GM18873 (cell line): ENCODE data around the gene ARSJ.
"Not testable (repeated sequence)": the region's sequence is repeated elsewhere in the genome, so short reads cannot be mapped to it uniquely, and the experiment has no call there.

Experiments
- ATAC-seq: cut with Tn5 transposase; IDR thresholded peaks from one replicate; pipeline ENCODE4 v1.9.1; 2021; ENCODE audit warnings: mild to moderate bottlenecking, moderate library complexity, moderate number of reproducible peaks; ENCODE audit not compliant: unreplicated experiment, low FRiP score

The ARSJ gene

GRCh38 chr4:113979148-113979904 is at the start of gene ARSJ:
ARSJ (minus strand) TSS chr4:113979647; CDS start chr4:113978834, 813 bp downstream.
- no peak for ATAC-seq

GRCh38 chr4:114028071-114028470 is 48.6 kb upstream of the ARSJ start:
- ATAC-seq = no peak

GRCh38 chr4:114027596-114027995 is 48.1 kb upstream of the ARSJ start:
- ATAC-seq = no peak

- ATAC-seq = no peak
Measured at GRCh38 chr4:114026447-114026846, 47.0 kb upstream of the ARSJ start.

GRCh38 chr4:114025176-114025777 is 45.8 kb upstream of the ARSJ start:
- peak; percentile 65 for ATAC-seq

GRCh38 chr4:114021451-114021850 is 42.0 kb upstream of the ARSJ start:
- no peak for ATAC-seq

- ATAC-seq = no peak
Measured at GRCh38 chr4:114019969-114020358, 40.5 kb upstream of the ARSJ start.

GRCh38 chr4:114019276-114019968 is 40.0 kb upstream of the ARSJ start:
- ATAC-seq = no peak

- ATAC-seq = no peak
Measured at GRCh38 chr4:114017120-114017917, 37.9 kb upstream of the ARSJ start.

GRCh38 chr4:114015444-114015899 is 36.0 kb upstream of the ARSJ start:
- ATAC-seq = no peak

- not testable (repeated sequence) for ATAC-seq
Measured at GRCh38 chr4:114013201-114013600, 33.8 kb upstream of the ARSJ start.

- ATAC-seq = no peak
Measured at GRCh38 chr4:114012749-114013148, 33.3 kb upstream of the ARSJ start.

GRCh38 chr4:114005569-114006442 is 26.4 kb upstream of the ARSJ start:
- no peak for ATAC-seq

- ATAC-seq = not testable (repeated sequence)
Measured at GRCh38 chr4:114004483-114005226, 25.2 kb upstream of the ARSJ start.

GRCh38 chr4:113998531-113998930 is 19.1 kb upstream of the ARSJ start:
- no peak for ATAC-seq

GRCh38 chr4:113998079-113998478 is 18.6 kb upstream of the ARSJ start:
- ATAC-seq = no peak

- no peak for ATAC-seq
Measured at GRCh38 chr4:113997206-113997605, 17.8 kb upstream of the ARSJ start.

GRCh38 chr4:113996599-113997177 is 17.2 kb upstream of the ARSJ start:
- ATAC-seq = no peak

GRCh38 chr4:113993887-113994286 is 14.4 kb upstream of the ARSJ start:
- ATAC-seq = no peak
